Sigmoid colon (tissue), 4 donors: ENCODE results near the gene NLGN1.

Source experiments
- CTCF ChIP-seq, 4 experiments: fragments of 450-650 bp in 3 of 4; fragments of 200-600 bp in 1 of 4; IDR thresholded peaks; one replicate each; pipeline ENCODE4 v1.5.1; 2016 to 2019; ENCODE audit warnings: antibody characterized with exemption in 4 of 4, mild to moderate bottlenecking in 3 of 4, moderate library complexity in 2 of 4
- EP300 ChIP-seq, 4 donors: sonication (generic); formaldehyde crosslinking; IDR thresholded peaks; one replicate each; pipeline ENCODE4 v1.6.1; 2017; ENCODE audit warnings: antibody characterized with exemption in 4 of 4
- POLR2AphosphoS5 ChIP-seq, 4 donors: sonication (generic); formaldehyde crosslinking; IDR thresholded peaks; one replicate each; pipeline ENCODE4 v1.6.1; 2017; ENCODE audit warnings: antibody characterized with exemption in 4 of 4

- TF ChIP-seq EP300 (IDR thresholded peaks at IDR 0.05), result no peak
- TF ChIP-seq CTCF (IDR thresholded peaks at IDR 0.05), result no peak
- TF ChIP-seq POLR2AphosphoS5 (IDR thresholded peaks at IDR 0.05), result no peak
These were observed 500.1 kb downstream of the NLGN1 start for GRCh38 chr3:173897631-173898030.
